SW480 (cell line): ENCODE data around the gene SNAI1.
A peak's percentile ranks its signal among the peaks of the same experiment; 100 is the strongest.

ENCODE experiments used
- DNase-seq: peaks from one replicate; pipeline ENCODE4 v3.0.0-alpha.2; 2016; ENCODE audit warnings: low spot score

SNAI1 gene

DNA sequence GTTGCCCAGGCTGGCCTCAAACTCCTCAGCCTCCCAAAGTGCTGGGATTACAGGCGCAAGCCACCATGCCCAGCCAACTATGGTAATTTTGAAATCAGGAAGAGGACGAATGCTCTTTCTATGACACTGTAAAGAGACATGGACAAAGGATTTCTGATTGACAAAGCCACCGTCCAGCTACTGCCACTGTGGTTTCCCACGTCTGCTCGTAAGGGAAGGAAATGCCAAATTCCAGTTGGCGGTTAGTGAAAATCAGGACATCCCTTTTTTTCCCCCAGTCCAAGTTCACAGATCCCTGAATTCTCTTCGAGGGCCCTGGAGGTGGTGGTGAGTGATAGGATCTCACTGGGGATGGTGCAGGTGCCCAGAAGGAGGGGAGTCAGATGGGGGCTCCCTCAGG, 31.2 kb downstream of the SNAI1 start:
- DNase-seq: no peak

DNA sequence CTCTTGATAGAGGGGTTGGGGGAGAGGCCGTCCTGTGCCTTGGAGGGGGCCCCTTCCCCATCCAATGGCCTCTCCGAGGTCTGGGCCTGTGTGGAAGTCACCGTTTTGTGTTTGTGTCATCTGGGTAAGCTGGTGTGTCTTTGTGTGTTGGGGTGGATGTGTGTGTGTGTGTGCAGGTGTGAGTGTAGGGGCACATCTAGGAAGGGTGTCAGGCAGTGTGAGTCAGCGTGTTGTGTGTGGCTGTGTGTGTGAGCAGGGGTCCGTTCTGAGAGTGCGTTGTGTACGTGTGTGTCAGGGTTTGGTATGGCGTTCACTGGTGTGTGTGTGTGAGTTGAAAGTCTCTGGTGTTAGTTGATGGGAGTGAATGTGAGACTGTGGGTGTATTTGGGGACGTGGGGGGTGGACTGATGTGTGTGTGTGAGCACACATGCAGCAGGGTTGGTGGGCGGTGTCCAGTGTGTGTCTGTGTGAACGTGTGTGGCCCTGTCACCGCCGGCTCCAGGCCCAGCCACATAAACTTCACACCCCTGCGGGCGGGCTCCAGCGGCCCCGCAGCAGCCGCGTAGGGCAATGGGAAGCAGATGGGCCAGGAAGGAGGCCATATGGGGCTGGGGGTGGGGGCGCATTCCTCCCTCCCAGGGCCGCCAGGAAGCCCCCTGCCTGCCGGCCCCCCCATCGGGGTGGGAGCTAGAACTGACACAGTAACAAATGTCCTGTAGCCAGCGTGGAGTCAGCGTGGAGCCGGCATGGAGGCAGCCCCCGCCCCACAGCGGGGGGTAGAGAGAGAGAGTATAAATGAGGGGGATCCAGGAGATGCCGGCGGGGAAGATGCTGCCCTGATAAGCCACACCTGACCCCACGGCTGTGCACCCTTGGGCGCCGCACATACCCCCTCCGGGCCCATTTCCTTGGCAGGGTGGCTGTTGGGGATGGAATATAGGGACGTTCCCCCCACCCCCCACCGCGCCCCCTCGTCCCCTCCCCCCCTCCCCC, 32.1 kb downstream of the SNAI1 start:
- DNase-seq: no peak

GRCh38 chr20:50015636-50015992, 32.8 kb downstream of the SNAI1 start:
- no peak for DNase-seq

DNA sequence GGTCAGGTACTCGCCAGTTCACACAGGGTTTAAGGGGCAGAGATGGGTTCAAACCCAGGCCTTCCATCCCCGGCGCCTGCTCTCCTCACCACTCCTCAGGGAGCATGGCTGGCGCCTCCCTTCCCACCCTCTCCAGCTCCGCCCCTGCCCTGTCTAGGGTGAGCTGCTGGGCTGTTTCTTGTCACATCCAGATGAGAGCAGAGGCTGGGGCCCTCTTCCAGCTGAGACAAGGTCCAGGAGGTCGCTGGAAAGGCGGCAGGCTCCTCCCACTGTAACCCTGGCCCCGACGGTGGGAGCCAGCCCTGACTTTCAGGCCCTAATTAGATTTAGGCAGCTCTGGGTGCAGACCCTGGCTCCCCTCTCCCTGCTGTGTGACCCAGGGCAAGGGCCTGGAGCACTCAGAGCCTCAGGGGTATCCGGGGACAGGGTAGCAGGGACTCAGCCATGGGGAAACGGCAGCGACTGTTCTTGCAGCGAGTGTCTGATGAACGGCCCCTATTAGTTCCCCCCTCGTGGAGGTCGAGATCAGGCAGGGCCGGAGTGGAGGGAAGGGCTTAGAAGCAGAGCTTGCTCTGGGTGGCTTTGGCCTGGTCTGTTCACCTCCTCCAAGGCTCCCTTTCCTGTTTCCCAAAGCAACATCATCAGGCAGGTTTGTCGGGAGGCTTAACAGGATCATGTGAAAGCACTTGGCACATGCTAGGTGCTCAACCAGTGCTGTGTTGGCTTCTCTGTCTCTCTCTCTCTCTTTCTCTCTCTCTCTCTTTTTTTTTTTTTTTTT, 33.4 kb downstream of the SNAI1 start:
- DNase-seq: no peak

- DNase-seq: no peak
Observed at GRCh38 chr20:50017160-50017559, 34.4 kb downstream of the SNAI1 start.

GRCh38 chr20:50017576-50018248, 34.9 kb downstream of the SNAI1 start:
- DNase-seq: no peak

- no peak for DNase-seq
Observed at GRCh38 chr20:50019466-50020256, 36.9 kb downstream of the SNAI1 start.

DNA sequence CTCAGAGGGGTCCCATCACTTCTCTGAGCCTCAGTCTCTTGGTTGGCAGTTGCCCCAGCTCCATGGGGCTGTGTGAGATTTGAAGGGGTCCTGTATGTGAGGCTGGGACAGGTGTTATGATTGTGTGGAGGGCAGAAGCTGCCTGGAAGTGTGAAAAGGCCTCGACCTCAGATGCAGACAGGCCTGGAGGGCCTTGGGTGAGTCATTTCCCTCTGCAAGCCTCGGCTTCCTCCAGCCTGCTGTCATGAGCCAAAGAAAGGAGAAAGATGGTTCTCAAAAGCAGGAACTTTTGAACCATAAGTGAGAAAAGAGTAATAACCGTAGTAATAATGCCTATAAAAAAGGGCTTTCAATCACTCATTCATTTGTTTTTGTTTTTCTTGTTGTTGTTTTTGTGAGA, 37.5 kb downstream of the SNAI1 start:
- DNase-seq: no peak

DNA sequence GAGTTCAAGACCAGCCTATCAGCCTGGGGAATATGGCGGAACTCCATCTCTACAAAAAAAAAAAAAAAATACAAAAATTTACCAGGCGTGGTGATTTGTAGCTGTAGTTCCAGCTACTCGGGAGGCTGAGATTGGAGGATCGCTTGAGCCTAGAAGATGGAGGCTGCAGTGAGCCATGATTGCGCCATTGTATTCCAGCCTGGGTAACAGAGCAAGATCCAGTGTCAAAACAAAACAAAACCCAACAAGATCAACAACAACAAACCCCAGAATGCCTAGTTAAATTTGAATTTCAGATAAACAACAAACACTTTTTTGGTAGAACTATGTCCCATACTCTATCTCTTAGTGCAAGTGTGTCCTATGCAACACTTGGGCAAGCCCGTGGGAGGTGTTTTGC, 39.9 kb downstream of the SNAI1 start:
- no peak for DNase-seq

- no peak for DNase-seq
Observed at GRCh38 chr20:50023116-50023805, 40.5 kb downstream of the SNAI1 start.

DNA sequence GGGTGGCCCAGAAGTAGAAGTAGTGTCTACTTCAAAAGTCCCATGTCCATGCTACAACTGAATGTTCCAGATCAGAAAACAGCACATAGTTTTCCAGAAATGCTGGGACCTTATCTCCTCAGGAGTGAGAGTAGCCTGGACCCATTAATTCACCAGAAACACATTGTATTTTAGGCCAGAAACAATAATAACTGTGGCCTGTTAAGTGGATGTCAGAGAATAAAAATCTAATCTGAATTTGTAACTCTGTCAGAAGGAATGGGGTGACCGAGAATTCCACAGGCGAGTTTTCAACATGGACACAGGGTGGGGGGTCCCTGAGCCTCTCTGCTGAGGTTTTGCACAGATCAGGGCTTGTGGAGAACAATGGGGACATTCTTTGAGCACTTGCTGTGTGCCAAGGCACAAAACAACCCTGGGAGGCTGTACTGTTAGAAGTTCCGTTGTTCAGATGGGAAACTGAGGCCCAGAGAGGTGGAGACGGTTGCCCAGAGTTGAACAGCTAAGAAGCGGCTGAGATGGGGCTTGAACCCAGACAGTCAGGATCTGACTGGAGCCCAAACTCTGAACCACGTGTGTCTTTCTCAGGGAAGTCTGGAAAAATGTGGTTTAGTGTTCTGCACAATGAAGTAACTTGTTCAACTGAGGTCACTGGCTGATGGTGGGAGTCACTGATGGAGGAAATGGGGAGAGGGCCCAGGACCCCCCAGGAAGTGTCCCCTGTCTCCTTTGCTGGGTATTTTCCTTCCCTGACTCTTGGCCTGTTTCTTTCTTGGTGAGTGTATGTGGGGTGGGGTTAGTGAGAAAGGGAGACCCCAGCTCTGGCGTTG, 44.2 kb downstream of the SNAI1 start:
- no peak for DNase-seq

GRCh38 chr20:50027611-50028105, 44.9 kb downstream of the SNAI1 start:
- no peak for DNase-seq

DNA sequence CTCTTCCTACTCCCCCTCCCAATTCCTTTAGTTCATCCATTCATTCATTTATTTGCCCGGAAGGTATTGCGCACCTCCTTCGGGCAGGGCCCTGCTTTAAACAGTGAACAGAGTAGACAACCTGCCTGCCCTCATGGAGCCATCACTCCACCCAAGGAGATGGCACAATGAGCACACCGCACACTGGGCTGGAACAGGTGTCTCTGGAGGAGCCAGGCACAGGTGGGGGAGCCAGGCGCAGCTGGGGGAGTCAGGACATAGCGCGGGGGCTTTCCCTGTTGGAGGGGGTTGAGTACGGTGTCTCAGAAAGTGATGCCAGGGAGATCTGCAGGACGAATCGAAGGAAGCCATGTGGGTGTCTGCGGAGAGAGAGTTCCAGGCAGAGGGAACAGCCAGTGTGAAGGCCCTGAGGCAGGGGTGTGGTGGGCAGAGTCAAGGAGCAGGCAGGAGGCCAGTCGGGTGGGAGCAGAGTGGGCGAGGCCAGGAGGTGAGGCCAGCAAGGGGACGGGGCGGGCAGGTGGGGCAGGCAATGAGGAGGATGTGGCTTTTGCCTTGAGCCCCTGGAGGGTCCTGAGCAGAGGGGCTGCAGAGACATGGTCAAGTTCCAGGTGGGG, 46.4 kb downstream of the SNAI1 start:
- no peak for DNase-seq

- DNase-seq: peak; percentile 47
Observed at GRCh38 chr20:50029697-50030461, 47.1 kb downstream of the SNAI1 start.

DNA sequence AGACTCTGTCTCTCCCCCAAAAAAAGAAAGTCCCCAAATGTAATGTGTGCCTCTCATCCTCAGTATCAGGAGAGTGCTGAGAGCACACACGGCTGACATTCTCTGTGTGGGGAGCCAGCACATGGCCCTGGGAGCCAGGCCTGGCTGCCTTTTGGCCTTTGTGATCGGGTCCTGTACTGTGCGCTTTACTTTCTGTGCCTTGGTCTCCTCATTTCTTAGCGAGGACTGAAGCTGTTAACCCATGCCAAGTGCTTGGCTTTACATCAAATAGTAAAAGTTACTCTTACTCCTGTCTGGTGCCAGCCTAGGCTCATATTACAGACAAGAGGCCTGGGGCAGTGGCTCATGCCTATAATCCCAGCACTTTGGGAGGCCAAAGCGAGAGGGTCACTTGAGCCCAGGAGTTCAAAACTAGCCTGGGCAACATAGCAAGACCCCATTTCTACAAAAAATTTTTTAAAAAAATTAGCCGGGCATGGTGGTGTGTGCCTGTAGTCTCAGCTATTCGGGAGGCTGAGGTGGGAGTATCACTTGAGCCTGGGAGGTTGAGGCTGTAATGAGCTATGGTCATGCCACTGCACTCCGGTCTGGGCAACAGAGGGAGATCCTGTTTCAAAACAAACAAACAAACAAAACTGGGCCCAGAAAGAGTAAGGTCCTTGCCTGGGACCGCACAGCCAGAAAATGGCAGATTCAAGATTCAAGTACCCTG, 50.3 kb downstream of the SNAI1 start:
- no peak for DNase-seq

- no peak for DNase-seq
Observed at GRCh38 chr20:50034567-50035180, 51.9 kb downstream of the SNAI1 start.

DNA sequence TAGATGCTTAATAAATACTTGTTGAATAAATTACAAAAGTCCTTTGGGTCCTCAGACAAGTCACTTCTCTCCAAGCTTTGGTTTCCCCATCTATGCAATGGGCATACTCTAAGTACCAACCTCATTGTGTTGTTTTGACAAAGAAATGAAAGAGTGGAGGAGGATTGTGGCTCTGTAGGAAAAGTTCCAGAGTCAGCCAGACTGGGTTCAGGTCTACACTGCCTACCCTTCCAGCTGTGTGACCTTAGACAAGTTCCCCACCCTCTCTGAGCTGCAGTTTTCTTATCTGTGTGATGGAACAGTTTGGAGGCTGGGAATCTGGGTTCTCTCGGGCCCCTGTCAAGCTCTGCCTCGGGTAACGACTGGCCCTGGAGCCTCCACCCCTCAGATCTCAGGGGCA, 53.9 kb downstream of the SNAI1 start:
- no peak for DNase-seq

- DNase-seq: no peak
Observed at GRCh38 chr20:50037123-50037522, 54.3 kb downstream of the SNAI1 start.
